Fibroblast of lung (primary cell): ENCODE results near the gene VWA1.
"Not testable (repeated sequence)": the region's sequence is repeated elsewhere in the genome, so short reads cannot be mapped to it uniquely, and the experiment has no call there.

Source experiments
- CTCF ChIP-seq, 2 donors: IDR thresholded peaks in 1 of 2; conservative IDR thresholded peaks in 1 of 2; 1 replicate in 1 of 2; 2 replicates in 1 of 2; pipeline ENCODE4 v1.5.1; 2011 to 2012; ENCODE audit warnings: low read length in 2 of 2, control low read depth in 1 of 2, inconsistent platforms in 1 of 2, low read depth in 1 of 2, mild to moderate bottlenecking in 1 of 2
- EZH2 ChIP-seq: IDR thresholded peaks from 2 replicates; pipeline ENCODE4 v1.5.1; 2012; ENCODE audit warnings: low read length, control low read depth, mild to moderate bottlenecking; ENCODE audit errors: missing control alignments

GRCh38 chr1:1484976-1485750 lies 49.7 kb downstream of the VWA1 start:
- not testable (repeated sequence) for TF ChIP-seq CTCF (conservative IDR thresholded peaks at IDR 0.05 in 1 of 2, IDR thresholded peaks at IDR 0.05 in 1 of 2; ENCODE audit: low read depth in 1 of 2, low read length in 2 of 2); EZH2
